PFSK-1 (cell line): ENCODE results near the gene AKAP10.

Experiments used
- FOXP2 ChIP-seq: optimal IDR thresholded peaks from 2 replicates; pipeline ENCODE3; 2011; ENCODE audit warnings: borderline replicate concordance, control low read depth, inconsistent platforms; ENCODE audit not compliant: insufficient read depth; ENCODE audit errors: extremely low read length, extremely low read depth
- POLR2AphosphoS5 ChIP-seq: IDR thresholded peaks from 2 replicates; pipeline ENCODE4 v1.6.1; 2012; ENCODE audit warnings: low read depth, mild to moderate bottlenecking, control low read depth, low read length, moderate library complexity
- REST ChIP-seq, 2 experiments: IDR thresholded peaks; 2 replicates each; pipeline versions ENCODE4 v1.6.1 to v1.8.0; 2011 to 2012; ENCODE audit warnings: low read depth in 2 of 2, low read length in 2 of 2, control low read depth in 1 of 2, inconsistent platforms in 1 of 2, mild to moderate bottlenecking in 1 of 2, moderate library complexity in 1 of 2; ENCODE audit not compliant: insufficient read depth in 1 of 2
- SIN3A ChIP-seq: IDR thresholded peaks from 2 replicates; pipeline ENCODE4 v1.6.1; 2012; ENCODE audit warnings: mild to moderate bottlenecking, low read length, moderate library complexity, borderline replicate concordance; ENCODE audit not compliant: insufficient read depth
- TAF1 ChIP-seq: IDR thresholded peaks from 2 replicates; pipeline ENCODE4 v1.6.1; 2012; ENCODE audit warnings: low read length, control low read depth, borderline replicate concordance; ENCODE audit not compliant: insufficient read depth

The AKAP10 gene

DNA sequence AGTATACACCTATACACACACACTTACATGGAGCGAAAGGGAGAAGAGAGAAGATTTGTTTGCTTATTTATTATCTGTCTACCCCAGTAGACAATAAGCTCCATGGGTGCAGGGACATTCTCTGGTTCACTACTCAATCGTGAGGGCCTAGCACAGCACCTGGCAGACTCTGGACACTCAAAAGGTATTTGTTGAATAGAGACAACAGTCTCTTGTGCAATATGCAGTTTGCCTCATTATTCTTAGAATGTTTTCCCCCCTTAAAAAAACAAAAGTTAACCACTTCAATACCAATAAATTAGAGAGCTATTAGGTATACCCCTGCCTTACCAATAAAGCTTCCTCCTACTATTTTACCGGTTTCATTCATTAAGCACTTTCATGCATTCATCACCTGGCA lies 2.0 kb downstream of the AKAP10 start:
- TF ChIP-seq REST (IDR thresholded peaks at IDR 0.05; ENCODE audit: insufficient read depth in 1 of 2, low read depth in 2 of 2, low read length in 2 of 2) (no peak), SIN3A (no peak), FOXP2 (no peak), POLR2AphosphoS5 (no peak), TAF1 (no peak)

GRCh38 chr17:19973156-19973555 lies 4.5 kb downstream of the AKAP10 start:
- no peak for TF ChIP-seq POLR2AphosphoS5
- no peak for TF ChIP-seq TAF1
- TF ChIP-seq SIN3A: no peak
- no peak for TF ChIP-seq FOXP2
- no peak for TF ChIP-seq REST (IDR thresholded peaks at IDR 0.05; ENCODE audit: insufficient read depth in 1 of 2, low read depth in 2 of 2, low read length in 2 of 2)

- TF ChIP-seq SIN3A (no peak), TAF1 (no peak), REST (IDR thresholded peaks at IDR 0.05; ENCODE audit: insufficient read depth in 1 of 2, low read depth in 2 of 2, low read length in 2 of 2) (no peak), POLR2AphosphoS5 (no peak), FOXP2 (no peak)
Measured at GRCh38 chr17:19958023-19958422, 19.6 kb downstream of the AKAP10 start.

GRCh38 chr17:19955099-19955498 lies 22.5 kb downstream of the AKAP10 start:
- no peak for TF ChIP-seq SIN3A
- no peak for TF ChIP-seq TAF1
- TF ChIP-seq FOXP2: no peak
- TF ChIP-seq POLR2AphosphoS5: no peak
- no peak for TF ChIP-seq REST (IDR thresholded peaks at IDR 0.05; ENCODE audit: insufficient read depth in 1 of 2, low read depth in 2 of 2, low read length in 2 of 2)
